Esophagus muscularis mucosa (tissue), 2 donors: Measurements from ENCODE around the gene SREBF2.

Source experiments
- EP300 ChIP-seq: sonication (generic); formaldehyde crosslinking; IDR thresholded peaks from one replicate; pipeline ENCODE4 v1.6.1; 2017; ENCODE audit warnings: antibody characterized with exemption
- POLR2A ChIP-seq: fragments of 450-650 bp; IDR thresholded peaks from one replicate; pipeline ENCODE4 v1.6.1; 2017; ENCODE audit warnings: antibody characterized with exemption, moderate library complexity, mild to moderate bottlenecking, low read depth

- TF ChIP-seq EP300 (no peak), POLR2A (no peak)
Observed at GRCh38 chr22:41845380-41846267, 12.7 kb downstream of the SREBF2 start.
